Osteoblast (primary cell): Measurements from ENCODE around the gene KRT2. TPM values are rescaled to one million over a fixed set of nuclear protein-coding genes. Genes with fewer than 3 reads are reported as not detected.

Experiments
- DNase-seq: peaks from one replicate; pipeline ENCODE4 v3.0.0; 2011; ENCODE audit warnings: low spot score, mixed read lengths; ENCODE audit not compliant: insufficient read length; ENCODE audit errors: missing footprints
- H2AFZ ChIP-seq: 2 replicates; pipeline ENCODE4 v1.6.0; 2011; ENCODE audit warnings: mild to moderate bottlenecking, low read length
- H3K27ac ChIP-seq: 2 replicates; pipeline ENCODE4 v1.5.1; 2011; ENCODE audit warnings: mild to moderate bottlenecking, low read depth, low read length, moderate library complexity
- H3K27me3 ChIP-seq: 2 replicates; pipeline ENCODE4 v1.6.0; 2012; ENCODE audit warnings: mild to moderate bottlenecking, control low read depth, inconsistent platforms, low read length, moderate library complexity; ENCODE audit not compliant: insufficient read depth
- H3K36me3 ChIP-seq: 2 replicates; pipeline ENCODE4 v1.5.1; 2011; ENCODE audit warnings: mild to moderate bottlenecking, low read length, control low read depth, moderate library complexity; ENCODE audit not compliant: insufficient read depth
- H3K4me1 ChIP-seq: 2 replicates; pipeline ENCODE4 v1.5.1; 2011; ENCODE audit warnings: mild to moderate bottlenecking, low read length, control low read depth, moderate library complexity; ENCODE audit not compliant: insufficient read depth
- H3K4me2 ChIP-seq: 2 replicates; pipeline ENCODE4 v1.6.0; 2011; ENCODE audit warnings: mild to moderate bottlenecking, low read length; ENCODE audit not compliant: insufficient read depth
- H3K4me3 ChIP-seq: fragments of 200-600 bp; sonication (generic); 3 replicates; pipeline ENCODE4 v1.5.1; 2012; ENCODE audit warnings: mild to moderate bottlenecking, low read length, inconsistent platforms; ENCODE audit not compliant: insufficient read depth
- H3K79me2 ChIP-seq: 2 replicates; pipeline ENCODE4 v1.6.0; 2012; ENCODE audit warnings: mild to moderate bottlenecking, low read length, control low read depth, inconsistent platforms; ENCODE audit not compliant: insufficient read depth
- H3K9me3 ChIP-seq: 2 replicates; pipeline ENCODE4 v1.5.1; 2011; ENCODE audit warnings: low read depth, low read length, control low read depth
- H4K20me1 ChIP-seq: 2 replicates; pipeline ENCODE4 v1.6.0; 2012; ENCODE audit warnings: mild to moderate bottlenecking, low read length, control low read depth; ENCODE audit not compliant: insufficient read depth
- CTCF ChIP-seq: IDR thresholded peaks from 2 replicates; pipeline ENCODE4 v1.5.1; 2011; ENCODE audit warnings: mild to moderate bottlenecking, low read depth, low read length, moderate library complexity; ENCODE audit errors: extremely low read depth
- total RNA-seq: library from RNA; depleted of rRNA; stranded (reverse); fragments of >200 nt; gene quantifications from 2 replicates; pipeline ENCODE4 v1.2.3, GENCODE V29; 2012

KRT2 gene
- total RNA-seq, 1 donor: not detected

DNA sequence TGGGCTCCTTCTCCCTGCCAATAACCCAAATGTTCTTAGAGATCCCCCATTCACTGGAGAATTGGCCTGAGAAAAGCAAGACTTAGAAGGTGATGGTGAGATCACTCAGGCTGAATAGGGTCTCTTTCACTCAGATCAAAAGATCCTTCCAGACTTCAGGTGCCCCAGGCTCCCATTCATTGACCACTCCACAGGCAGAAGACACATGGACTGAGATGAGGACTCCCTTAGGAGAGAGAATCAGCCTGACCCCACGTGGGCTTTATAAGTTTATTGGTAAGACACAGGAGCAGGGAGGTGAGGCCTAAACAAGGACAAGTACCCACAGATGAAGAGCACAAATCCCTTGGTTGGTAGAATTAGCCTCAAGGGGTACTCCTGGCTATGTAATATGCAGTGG, 44.7 kb downstream of the KRT2 start:
- H2AFZ ChIP-seq: no peak overlapping the region
- H3K4me1 ChIP-seq: no peaks in the 10 kb centered on the region
- no peaks in the 10 kb centered on the region for H3K36me3 ChIP-seq
- no peak for DNase-seq
- TF ChIP-seq CTCF: no peak
- H3K79me2 ChIP-seq: no peaks in the 10 kb centered on the region
- no peak overlapping the region for H3K4me2 ChIP-seq
- H3K9me3 ChIP-seq: no peaks in the 10 kb centered on the region
- no peaks in the 10 kb centered on the region for H4K20me1 ChIP-seq
- H3K27me3 ChIP-seq: peaks cover 45% of the 10 kb centered on the region
- no peak overlapping the region for H3K4me3 ChIP-seq
- H3K27ac ChIP-seq: no peak overlapping the region

DNA sequence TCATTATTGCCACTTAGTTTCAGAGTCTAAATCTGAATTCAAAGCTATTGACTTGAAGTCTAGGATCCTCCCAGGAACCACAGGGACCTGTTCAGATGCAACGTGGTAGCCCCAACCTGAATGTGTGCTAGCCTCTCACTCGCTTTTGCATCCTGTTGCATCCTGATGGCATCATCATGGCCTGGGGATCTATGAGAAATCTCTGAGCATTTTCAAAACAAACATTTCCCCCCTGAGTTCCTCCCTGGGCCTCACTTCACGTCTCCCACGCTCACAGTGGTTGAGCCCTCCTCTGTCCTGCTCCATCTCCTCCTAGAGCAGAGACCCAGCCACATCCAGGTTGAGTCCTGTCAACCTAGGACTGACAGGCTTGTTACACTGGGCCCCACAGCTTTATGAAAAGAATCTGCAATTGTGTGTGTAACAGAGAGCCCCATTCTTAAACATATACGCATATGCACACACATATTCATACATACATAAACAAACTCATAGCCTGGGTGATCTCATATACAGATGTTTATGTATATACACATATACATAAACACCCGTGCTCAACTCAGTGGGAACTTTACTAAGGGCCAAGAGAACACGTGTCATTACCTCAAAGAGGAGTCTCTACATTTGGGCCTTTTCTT, 45.3 kb downstream of the KRT2 start:
- Histone ChIP-seq H3K27ac (no peak overlapping the region), H3K4me2 (no peak overlapping the region), H4K20me1 (no peaks in the 10 kb centered on the region), H3K36me3 (no peaks in the 10 kb centered on the region), H3K27me3 (peaks cover 51% of the 10 kb centered on the region), H3K9me3 (no peaks in the 10 kb centered on the region), H2AFZ (no peak overlapping the region), H3K4me1 (no peaks in the 10 kb centered on the region), H3K79me2 (no peaks in the 10 kb centered on the region), H3K4me3 (no peak overlapping the region)
- no peak for DNase-seq
- no peak for TF ChIP-seq CTCF

- Histone ChIP-seq H3K4me3 (no peak overlapping the region), H3K79me2 (no peaks in the 10 kb centered on the region), H4K20me1 (no peaks in the 10 kb centered on the region), H3K27ac (no peak overlapping the region), H3K9me3 (no peaks in the 10 kb centered on the region), H3K4me2 (no peak overlapping the region), H3K4me1 (no peaks in the 10 kb centered on the region), H3K27me3 (peaks cover 53% of the 10 kb centered on the region), H3K36me3 (no peaks in the 10 kb centered on the region), H2AFZ (no peak overlapping the region)
- no peak for TF ChIP-seq CTCF
- no peak for DNase-seq
Observed at GRCh38 chr12:52606096-52606495, 45.9 kb downstream of the KRT2 start.

- H4K20me1 ChIP-seq: no peaks in the 10 kb centered on the region
- no peaks in the 10 kb centered on the region for H3K36me3 ChIP-seq
- H3K79me2 ChIP-seq: no peaks in the 10 kb centered on the region
- no peak for DNase-seq
- no peak overlapping the region for H3K27ac ChIP-seq
- no peak overlapping the region for H3K4me3 ChIP-seq
- H3K9me3 ChIP-seq: no peaks in the 10 kb centered on the region
- peaks cover 53% of the 10 kb centered on the region for H3K27me3 ChIP-seq
- no peak overlapping the region for H2AFZ ChIP-seq
- no peaks in the 10 kb centered on the region for H3K4me1 ChIP-seq
- no peak for TF ChIP-seq CTCF
- no peak overlapping the region for H3K4me2 ChIP-seq
Observed at GRCh38 chr12:52605542-52605941, 46.5 kb downstream of the KRT2 start.
